HCT116 (cell line): ENCODE data around the gene NCAPH2. TPM values are rescaled to one million over a fixed set of nuclear protein-coding genes. Genes with fewer than 3 reads are reported as not detected.

Experiments used
- ATAC-seq: fragments of 200-7000 bp; cut with Tn5 transposase; 2 replicates; pipeline ENCODE4 v1.9.1; 2020; ENCODE audit warnings: mild to moderate bottlenecking, moderate library complexity
- BruUV-seq: library from RNA; stranded (reverse); fragments of 400-500 nt; replicated peaks from 2 replicates; lab custom pipeline; 2021; lab: Mats Ljungman, UMichigan
- CTCF ChIA-PET: fragments of 300-600 bp; sonication (Branson Sonifier 250); formaldehyde crosslinking; loops from one replicate; lab custom pipeline; 2021; ENCODE audit warnings: antibody characterized with exemption; lab: Charles Lee
- POLR2A ChIA-PET: fragments of 300-600, 350-600 bp; sonication (Branson Sonifier 250); formaldehyde crosslinking; loops from one replicate; lab custom pipeline; 2021; ENCODE audit warnings: antibody characterized with exemption; lab: Charles Lee
- RAD21 ChIA-PET, 2 experiments: fragments of 300-600 bp; sonication (Branson Sonifier 250); formaldehyde crosslinking; loops; one replicate each; lab custom pipeline; 2023; ENCODE audit warnings: low total read pairs in 2 of 2; ENCODE audit not compliant: uncharacterized antibody in 2 of 2, unreplicated experiment in 2 of 2, low non-redundant PET in 1 of 2; lab: Charles Lee
- DNase-seq: peaks from one replicate; pipeline ENCODE4 v3.0.0-alpha.2; 2010; ENCODE audit warnings: low read depth, low spot score
- H2AFZ ChIP-seq: fragments of 200-600 bp; shearing (Covaris generic), sonication (generic); 2 replicates; pipeline ENCODE4 v1.6.1; 2017; ENCODE audit warnings: low read depth, mixed run types, mixed read lengths, antibody characterized with exemption, low read length; ENCODE audit not compliant: poor library complexity, severe bottlenecking
- H3K27ac ChIP-seq: 2 replicates; pipeline ENCODE4 v1.5.1; 2012; ENCODE audit warnings: low read depth, low read length
- H3K27me3 ChIP-seq: fragments of 200-600 bp; sonication (generic); 2 replicates; pipeline ENCODE4 v1.6.1; 2016; ENCODE audit warnings: mixed run types, low read length, mixed read lengths; ENCODE audit not compliant: insufficient read depth
- H3K36me3 ChIP-seq, 2 experiments: fragments of 200-500 bp in 1 of 2; fragments of 200-600 bp in 1 of 2; sonication (Bioruptor generic) in 1 of 2; sonication (generic) in 1 of 2; 2 replicates each; pipeline versions ENCODE4 v1.5.1 to v1.6.1; 2014 to 2016; ENCODE audit warnings: low read length in 2 of 2, inconsistent platforms in 1 of 2, mixed read lengths in 1 of 2, mixed run types in 1 of 2; ENCODE audit not compliant: insufficient read depth in 2 of 2, control insufficient read depth in 1 of 2
- H3K4me1 ChIP-seq, 2 experiments: fragments of 200-600 bp in 1 of 2; sonication (generic) in 1 of 2; 2 replicates each; pipeline versions ENCODE4 v1.5.1 to v1.6.1; 2012 to 2017; ENCODE audit warnings: low read length in 2 of 2, inconsistent platforms in 1 of 2, mild to moderate bottlenecking in 1 of 2, mixed read lengths in 1 of 2, mixed run types in 1 of 2, moderate library complexity in 1 of 2; ENCODE audit not compliant: insufficient read depth in 2 of 2, control insufficient read depth in 1 of 2
- H3K4me2 ChIP-seq: fragments of 200-600 bp; sonication (generic); 2 replicates; pipeline ENCODE4 v1.6.1; 2017; ENCODE audit warnings: mixed run types, low read length, mixed read lengths
- H3K4me3 ChIP-seq, 2 experiments: fragments of 200-600 bp in 1 of 2; sonication (generic) in 1 of 2; replicated peaks in 1 of 2; 2 replicates each; pipeline ENCODE4 v1.5.1; 2011 to 2016; ENCODE audit warnings: low read length in 2 of 2, control low read depth in 1 of 2, low read depth in 1 of 2, mild to moderate bottlenecking in 1 of 2, mixed read lengths in 1 of 2, mixed run types in 1 of 2
- H3K79me2 ChIP-seq: fragments of 200-600 bp; sonication (generic); 2 replicates; pipeline ENCODE4 v1.6.1; 2017; ENCODE audit warnings: mild to moderate bottlenecking, mixed run types, low read length, moderate library complexity, mixed read lengths; ENCODE audit not compliant: insufficient read depth
- H3K9ac ChIP-seq: fragments of 200-600 bp; sonication (generic); 2 replicates; pipeline ENCODE4 v1.6.1; 2016; ENCODE audit warnings: low read length, mixed read lengths
- H3K9me2 ChIP-seq: fragments of 200-600 bp; sonication (generic), shearing (Covaris generic); 2 replicates; pipeline ENCODE4 v1.6.1; 2017; ENCODE audit warnings: mixed run types, mild to moderate bottlenecking, moderate library complexity; ENCODE audit not compliant: insufficient read depth
- H3K9me3 ChIP-seq, 2 experiments: fragments of 200-500 bp in 1 of 2; fragments of 200-600 bp in 1 of 2; sonication (Bioruptor generic) in 1 of 2; sonication (generic) in 1 of 2; 2 replicates each; pipeline ENCODE4 v1.6.1; 2014 to 2017; ENCODE audit warnings: low read length in 2 of 2, mixed read lengths in 2 of 2, inconsistent platforms in 1 of 2, low read depth in 1 of 2, mild to moderate bottlenecking in 1 of 2, mixed run types in 1 of 2, moderate library complexity in 1 of 2; ENCODE audit not compliant: control insufficient read depth in 1 of 2, insufficient read depth in 1 of 2
- H4K20me1 ChIP-seq: fragments of 200-600 bp; sonication (generic), shearing (Covaris generic); 2 replicates; pipeline ENCODE4 v1.6.1; 2017; ENCODE audit warnings: mixed run types, mild to moderate bottlenecking, moderate library complexity; ENCODE audit not compliant: insufficient read depth
- CEBPB ChIP-seq: IDR thresholded peaks from 2 replicates; pipeline ENCODE4 v1.6.1; 2012; ENCODE audit warnings: low read depth
- EGR1 ChIP-seq: IDR thresholded peaks from 2 replicates; pipeline ENCODE4 v1.6.1; 2012; ENCODE audit warnings: low read depth
- EZH2 ChIP-seq: fragments of 200-600 bp; sonication (generic); IDR thresholded peaks from 2 replicates; pipeline ENCODE4 v1.6.1; 2017; ENCODE audit warnings: antibody characterized with exemption, mixed run types
- EZH2phosphoT487 ChIP-seq: fragments of 200-600 bp; IDR thresholded peaks from 2 replicates; pipeline ENCODE4 v1.6.1; 2018; ENCODE audit warnings: antibody characterized with exemption, borderline replicate concordance
- FOSL1 ChIP-seq: IDR thresholded peaks from 2 replicates; pipeline ENCODE4 v1.6.1; 2012; ENCODE audit warnings: low read depth
- POLR2AphosphoS5 ChIP-seq: IDR thresholded peaks from 2 replicates; pipeline ENCODE4 v1.6.1; 2011; ENCODE audit warnings: mild to moderate bottlenecking, low read depth, low read length, moderate library complexity
- RAD21 ChIP-seq: IDR thresholded peaks from 2 replicates; pipeline ENCODE4 v1.6.1; 2012; ENCODE audit warnings: low read depth, mild to moderate bottlenecking
- SP1 ChIP-seq: IDR thresholded peaks from 2 replicates; pipeline ENCODE4 v1.6.1; 2012; ENCODE audit warnings: low read depth
- SRF ChIP-seq: IDR thresholded peaks from 2 replicates; pipeline ENCODE4 v1.6.1; 2012; ENCODE audit warnings: low read depth
- ZFX ChIP-seq: fragments of 450-650 bp; IDR thresholded peaks from 2 replicates; pipeline ENCODE4 v1.6.1; 2017
- ZNF274 ChIP-seq: fragments of 200-500 bp; sonication (Bioruptor generic); IDR thresholded peaks from 2 replicates; pipeline ENCODE4 v1.6.1; 2014; ENCODE audit warnings: mild to moderate bottlenecking, low read depth, low read length, inconsistent platforms
- intact Hi-C: fragments of 100-400 bp; cut with micrococcal nuclease; formaldehyde crosslinking; loops from 2 replicates; pipeline ENCODE4 v1.10.0; 2022
- total RNA-seq: library from RNA; stranded (reverse); gene quantifications from one replicate; pipeline ENCODE4 v1.2.1, GENCODE V29; 2021; ENCODE audit not compliant: unreplicated experiment
- TF ChIP-seq, protein P1 (sequence below): IDR thresholded peaks from 2 replicates; pipeline ENCODE4 v1.6.1; 2012; ENCODE audit warnings: low read depth
- TF ChIP-seq, protein P2 (sequence below): IDR thresholded peaks from 2 replicates; pipeline ENCODE4 v1.6.1; 2011; ENCODE audit warnings: mild to moderate bottlenecking, low read length, moderate library complexity; ENCODE audit not compliant: insufficient replicate concordance; ENCODE audit errors: extremely low read depth
- TF ChIP-seq, protein P3 (sequence below), 3 experiments: fragments of 200-600 bp in 1 of 3; sonication (generic) in 1 of 3; IDR thresholded peaks in 2 of 3; conservative IDR thresholded peaks in 1 of 3; 2 replicates each; pipeline ENCODE4 v1.5.1; 2012 to 2017; ENCODE audit warnings: low read depth in 2 of 3, low read length in 2 of 3, antibody characterized with exemption in 1 of 3, borderline replicate concordance in 1 of 3, control low read depth in 1 of 3, mild to moderate bottlenecking in 1 of 3, mixed read lengths in 1 of 3, mixed run types in 1 of 3, moderate library complexity in 1 of 3; ENCODE audit not compliant: insufficient read depth in 1 of 3

Gene NCAPH2
- total RNA-seq, 1 experiment from 2014 or later: 99.1 TPM

DNA sequence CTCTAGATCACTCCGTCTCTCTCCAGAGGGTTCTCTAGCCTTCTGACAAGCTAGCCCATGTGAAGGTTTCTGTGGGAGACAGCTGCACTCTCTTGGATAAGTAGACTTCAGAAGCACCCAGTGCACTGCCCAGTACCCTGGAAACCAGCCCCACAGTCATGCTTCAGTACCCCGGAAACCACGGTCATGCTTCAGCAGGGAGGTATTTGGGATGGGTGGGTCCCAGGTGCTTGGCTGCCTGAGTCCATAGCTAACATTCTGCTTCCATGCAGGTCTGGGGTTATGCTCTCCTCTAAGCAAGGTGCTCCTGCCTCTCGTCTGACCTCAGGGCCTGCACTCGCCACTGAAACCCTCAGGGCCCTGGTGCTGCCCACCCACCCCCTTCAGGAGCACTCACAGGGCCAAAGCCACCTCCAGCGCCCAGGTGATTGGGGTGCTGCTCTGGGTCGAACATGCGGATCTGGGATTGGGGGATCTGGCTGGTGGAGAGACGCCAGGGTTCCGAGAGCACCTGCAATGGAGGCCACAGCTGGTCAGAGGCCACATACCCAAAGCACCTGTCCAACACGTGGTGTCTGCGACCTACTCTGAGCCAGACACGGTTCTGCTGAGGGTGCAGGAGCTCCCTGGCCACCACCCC is 62.0 kb downstream of the NCAPH2 start:
- peaks cover 0 to 5% of the 10 kb centered on the region in 2 experiments; a peak in 1 of 4 replicates for H3K36me3 ChIP-seq
- ChIA-PET RAD21 (no interaction called here), CTCF (no interaction called here), POLR2A (no interaction called here)
- no peak overlapping the region for H2AFZ ChIP-seq
- no peaks in the 10 kb centered on the region for H3K9me3 ChIP-seq
- H3K9me2 ChIP-seq: no peaks in the 10 kb centered on the region
- no TSS peak for BruUV-seq
- H3K79me2 ChIP-seq: no peaks in the 10 kb centered on the region
- H3K9ac ChIP-seq: no peak overlapping the region
- H3K4me1 ChIP-seq: no peaks in the 10 kb centered on the region
- H3K27me3 ChIP-seq: no peaks in the 10 kb centered on the region
- no peaks in the 10 kb centered on the region for H4K20me1 ChIP-seq
- ATAC-seq (no peak), DNase-seq (no peak)
- H3K4me3 ChIP-seq: no peak overlapping the region
- no peak overlapping the region for H3K27ac ChIP-seq
- no peak overlapping the region for H3K4me2 ChIP-seq
- intact Hi-C loops: no loop called here
- TF ChIP-seq SP1 (no peak), CEBPB (no peak), SRF (no peak), ZNF274 (no peak), ZFX (no peak), FOSL1 (no peak), POLR2AphosphoS5 (no peak), EGR1 (no peak), RAD21 (no peak), EZH2 (no peak), EZH2phosphoT487 (no peak)
- TF ChIP-seq, protein P1, sequence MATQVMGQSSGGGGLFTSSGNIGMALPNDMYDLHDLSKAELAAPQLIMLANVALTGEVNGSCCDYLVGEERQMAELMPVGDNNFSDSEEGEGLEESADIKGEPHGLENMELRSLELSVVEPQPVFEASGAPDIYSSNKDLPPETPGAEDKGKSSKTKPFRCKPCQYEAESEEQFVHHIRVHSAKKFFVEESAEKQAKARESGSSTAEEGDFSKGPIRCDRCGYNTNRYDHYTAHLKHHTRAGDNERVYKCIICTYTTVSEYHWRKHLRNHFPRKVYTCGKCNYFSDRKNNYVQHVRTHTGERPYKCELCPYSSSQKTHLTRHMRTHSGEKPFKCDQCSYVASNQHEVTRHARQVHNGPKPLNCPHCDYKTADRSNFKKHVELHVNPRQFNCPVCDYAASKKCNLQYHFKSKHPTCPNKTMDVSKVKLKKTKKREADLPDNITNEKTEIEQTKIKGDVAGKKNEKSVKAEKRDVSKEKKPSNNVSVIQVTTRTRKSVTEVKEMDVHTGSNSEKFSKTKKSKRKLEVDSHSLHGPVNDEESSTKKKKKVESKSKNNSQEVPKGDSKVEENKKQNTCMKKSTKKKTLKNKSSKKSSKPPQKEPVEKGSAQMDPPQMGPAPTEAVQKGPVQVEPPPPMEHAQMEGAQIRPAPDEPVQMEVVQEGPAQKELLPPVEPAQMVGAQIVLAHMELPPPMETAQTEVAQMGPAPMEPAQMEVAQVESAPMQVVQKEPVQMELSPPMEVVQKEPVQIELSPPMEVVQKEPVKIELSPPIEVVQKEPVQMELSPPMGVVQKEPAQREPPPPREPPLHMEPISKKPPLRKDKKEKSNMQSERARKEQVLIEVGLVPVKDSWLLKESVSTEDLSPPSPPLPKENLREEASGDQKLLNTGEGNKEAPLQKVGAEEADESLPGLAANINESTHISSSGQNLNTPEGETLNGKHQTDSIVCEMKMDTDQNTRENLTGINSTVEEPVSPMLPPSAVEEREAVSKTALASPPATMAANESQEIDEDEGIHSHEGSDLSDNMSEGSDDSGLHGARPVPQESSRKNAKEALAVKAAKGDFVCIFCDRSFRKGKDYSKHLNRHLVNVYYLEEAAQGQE: no peak
- TF ChIP-seq, protein P2, sequence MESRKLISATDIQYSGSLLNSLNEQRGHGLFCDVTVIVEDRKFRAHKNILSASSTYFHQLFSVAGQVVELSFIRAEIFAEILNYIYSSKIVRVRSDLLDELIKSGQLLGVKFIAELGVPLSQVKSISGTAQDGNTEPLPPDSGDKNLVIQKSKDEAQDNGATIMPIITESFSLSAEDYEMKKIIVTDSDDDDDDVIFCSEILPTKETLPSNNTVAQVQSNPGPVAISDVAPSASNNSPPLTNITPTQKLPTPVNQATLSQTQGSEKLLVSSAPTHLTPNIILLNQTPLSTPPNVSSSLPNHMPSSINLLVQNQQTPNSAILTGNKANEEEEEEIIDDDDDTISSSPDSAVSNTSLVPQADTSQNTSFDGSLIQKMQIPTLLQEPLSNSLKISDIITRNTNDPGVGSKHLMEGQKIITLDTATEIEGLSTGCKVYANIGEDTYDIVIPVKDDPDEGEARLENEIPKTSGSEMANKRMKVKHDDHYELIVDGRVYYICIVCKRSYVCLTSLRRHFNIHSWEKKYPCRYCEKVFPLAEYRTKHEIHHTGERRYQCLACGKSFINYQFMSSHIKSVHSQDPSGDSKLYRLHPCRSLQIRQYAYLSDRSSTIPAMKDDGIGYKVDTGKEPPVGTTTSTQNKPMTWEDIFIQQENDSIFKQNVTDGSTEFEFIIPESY: no peak
- TF ChIP-seq, protein P3, sequence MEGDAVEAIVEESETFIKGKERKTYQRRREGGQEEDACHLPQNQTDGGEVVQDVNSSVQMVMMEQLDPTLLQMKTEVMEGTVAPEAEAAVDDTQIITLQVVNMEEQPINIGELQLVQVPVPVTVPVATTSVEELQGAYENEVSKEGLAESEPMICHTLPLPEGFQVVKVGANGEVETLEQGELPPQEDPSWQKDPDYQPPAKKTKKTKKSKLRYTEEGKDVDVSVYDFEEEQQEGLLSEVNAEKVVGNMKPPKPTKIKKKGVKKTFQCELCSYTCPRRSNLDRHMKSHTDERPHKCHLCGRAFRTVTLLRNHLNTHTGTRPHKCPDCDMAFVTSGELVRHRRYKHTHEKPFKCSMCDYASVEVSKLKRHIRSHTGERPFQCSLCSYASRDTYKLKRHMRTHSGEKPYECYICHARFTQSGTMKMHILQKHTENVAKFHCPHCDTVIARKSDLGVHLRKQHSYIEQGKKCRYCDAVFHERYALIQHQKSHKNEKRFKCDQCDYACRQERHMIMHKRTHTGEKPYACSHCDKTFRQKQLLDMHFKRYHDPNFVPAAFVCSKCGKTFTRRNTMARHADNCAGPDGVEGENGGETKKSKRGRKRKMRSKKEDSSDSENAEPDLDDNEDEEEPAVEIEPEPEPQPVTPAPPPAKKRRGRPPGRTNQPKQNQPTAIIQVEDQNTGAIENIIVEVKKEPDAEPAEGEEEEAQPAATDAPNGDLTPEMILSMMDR (IDR thresholded peaks at IDR 0.05 in 2 of 3, conservative IDR thresholded peaks at IDR 0.05 in 1 of 3; ENCODE audit: borderline replicate concordance in 1 of 3, insufficient read depth in 1 of 3, low read depth in 2 of 3, low read length in 2 of 3): no peak
- TF ChIP-seq, all 23 proteins: peak for 0
